Heart left ventricle (tissue), 16 donors: ENCODE results near the gene TCHP. TPM values are rescaled to one million over a fixed set of nuclear protein-coding genes. Genes with fewer than 3 reads are reported as not detected.
A peak's percentile ranks its signal among the peaks of the same experiment; 100 is the strongest.

Source experiments
- ATAC-seq, 4 donors: fragments of 200-7000 bp; cut with Tn5 transposase; one replicate each; pipeline ENCODE4 v1.9.1; 2020 to 2022; ENCODE audit warnings: moderate library complexity in 4 of 4, mild to moderate bottlenecking in 3 of 4, moderate number of reproducible peaks in 1 of 4
- DNase-seq, 5 donors: peaks; one replicate each; pipeline ENCODE4 v3.0.0-alpha.2; 2020
- H3K27ac ChIP-seq, 12 donors: fragments of 200-600 bp; sonication (generic) in 4 of 12; one replicate each; pipeline versions ENCODE4 v1.5.0 to v1.8.0; 2016 to 2022; ENCODE audit warnings: mild to moderate bottlenecking in 2 of 12
- H3K27me3 ChIP-seq, 9 donors: fragments of 200-600 bp; sonication (generic) in 2 of 9; one replicate each; pipeline versions ENCODE4 v1.5.1 to v1.8.0; 2016 to 2022; ENCODE audit warnings: mild to moderate bottlenecking in 3 of 9
- H3K36me3 ChIP-seq, 9 donors: fragments of 200-600 bp; sonication (generic) in 2 of 9; one replicate each; pipeline versions ENCODE4 v1.5.0 to v1.8.0; 2018 to 2022; ENCODE audit warnings: mild to moderate bottlenecking in 2 of 9
- H3K4me1 ChIP-seq, 12 donors: fragments of 200-600 bp; sonication (generic) in 4 of 12; one replicate each; pipeline versions ENCODE4 v1.5.0 to v1.8.0; 2016 to 2022; ENCODE audit warnings: mild to moderate bottlenecking in 3 of 12
- H3K4me3 ChIP-seq, 12 donors: fragments of 200-600 bp; sonication (generic) in 4 of 12; one replicate each; pipeline versions ENCODE4 v1.5.0 to v1.8.0; 2017 to 2022; ENCODE audit warnings: mild to moderate bottlenecking in 9 of 12, moderate library complexity in 4 of 12
- H3K9me3 ChIP-seq, 12 donors: fragments of 200-600 bp; sonication (generic) in 4 of 12; one replicate each; pipeline versions ENCODE4 v1.5.0 to v1.8.0; 2016 to 2022; ENCODE audit warnings: mild to moderate bottlenecking in 1 of 12
- CTCF ChIP-seq, 12 donors: fragments of 200-600 bp; sonication (generic) in 4 of 12; IDR thresholded peaks; one replicate each; pipeline versions ENCODE4 v1.5.0 to v1.8.0; 2018 to 2022; ENCODE audit warnings: antibody characterized with exemption in 12 of 12, mild to moderate bottlenecking in 5 of 12
- POLR2A ChIP-seq, 2 donors: fragments of 450-650 bp; IDR thresholded peaks; one replicate each; pipeline ENCODE4 v1.6.1; 2017; ENCODE audit warnings: antibody characterized with exemption in 2 of 2, mild to moderate bottlenecking in 2 of 2, moderate library complexity in 2 of 2
- WGBS, 4 donors: extraction: QIAGEN DNeasy Blood & Tissue Kit in 2 of 4; methylation state at CpG; one replicate each; pipeline versions ENCODE4 v1.1.5 to v1.1.7; 2013 to 2018; 5-methylcytosine and 5-hydroxymethylcytosine counted together
- intact Hi-C, 10 donors: fragments of 100-400 bp; cut with DNase I; formaldehyde crosslinking; loops; one replicate each; pipeline versions ENCODE4 v1.11.1 to v1.14.2; 2022
- polyA plus RNA-seq, 2 donors: library from polyadenylated mRNA; stranded (reverse); fragments of 200-250 nt; gene quantifications; one replicate each; pipeline ENCODE4 v1.2.3, GENCODE V29; 2013
- total RNA-seq, 9 donors: library from RNA; depleted of rRNA in 2 of 9; stranded (reverse); fragments of >200 nt in 2 of 9; fragmentation: NEBNext Ultra II Directional in 3 of 9; extraction: Animal tissue kit (Norgen Biotek cat#: 25700) in 3 of 9; gene quantifications; one replicate each; pipeline versions ENCODE4 v1.1.0 to v1.2.4, GENCODE V29; 2016 to 2023
- donor health status: ischemic (EF 13 %, LVEDD 7.1; RV severe dilation, severe dysfunction).
- donor health status: healthy with polysubstance abuse.
- donor health status: DM: no; HTN: yes; CAD: no.
- donor health status: DM: no; HTN: no; CAD: no.
- donor health status: ischemic (EF 25% LVEDD 6.9; RV normal size, moderate dysfunction).
- donor health status: ischemic (EF 25% LVEDD 5.7; RV mildly dilated, moderate dysfunction).
- donor health status: healthy.
- donor health status: DM: yes; HTN: yes; CAD: no.
- donor health status: ischemic (EF 35%, LVEDD 5.7; RV mildly dilated, moderate dysfunction).
- donor health status: nonischemic (EF 11% LVEDD 7.7; RV severe dilation, severe dysfunction).
- donor health status: DM: yes; HTN: yes; CAD: no.
- donor health status: PGD.
- donor health status: ischemic (EF 29% LVEDD 5.4; RV normal size, mild dysfunction).
- donor health status: nonischemic (EF 23%, LVEDD 6.1; RV moderate dilation, normal function).

The TCHP gene
- total and polyA plus RNA-seq, 11 donors: 7.4 to 11.7 (median 10.1) TPM

DNA sequence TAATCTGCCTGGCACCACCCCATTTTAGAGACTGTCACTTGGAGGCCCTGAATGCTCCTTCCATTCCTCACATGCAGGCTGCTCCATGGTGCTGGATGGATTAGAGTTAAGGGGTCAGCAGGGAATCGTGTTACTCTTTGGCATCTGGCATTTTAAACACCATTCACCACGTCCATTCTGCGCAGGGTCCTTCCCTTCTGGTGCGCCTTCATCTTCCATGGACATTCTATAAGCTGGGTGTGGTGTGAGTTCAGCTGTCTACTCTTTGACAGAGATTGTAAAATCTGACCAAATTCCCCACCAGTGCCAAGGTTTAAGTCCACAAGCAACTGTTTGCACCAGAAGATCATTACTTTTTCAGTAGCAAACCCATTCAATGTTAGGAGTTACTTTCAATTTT, 48.3 kb downstream of the TCHP start:
- TF ChIP-seq CTCF (IDR thresholded peaks at IDR 0.05) (no peak), POLR2A (IDR thresholded peaks at IDR 0.05) (no peak)
- H3K9me3 ChIP-seq: no peaks in the 10 kb centered on the region
- H3K36me3 ChIP-seq: peaks cover 0 to 94% (median 71%) of the 10 kb centered on the region in 9 donors
- H3K4me1 ChIP-seq: peaks cover 0 to 91% (median 73%) of the 10 kb centered on the region in 12 donors
- ATAC-seq: no peak
- intact Hi-C loops: loop anchor here in 3 of 10 donors (5.0 kb wide), 1 partner anchor 49 kb away; the partner anchor contains the start of genes ANKRD13A (in 3 of the 3) and GIT2 (in 3 of the 3)
- H3K27ac ChIP-seq: peak overlapping the region; percentile 21 to 84 (median 76)
- H3K27me3 ChIP-seq: no peaks in the 10 kb centered on the region
- H3K4me3 ChIP-seq: no peak overlapping the region
- WGBS, 4 donors: 74 to 79% (median 77%) methylated on average over 4 of the region's 4 CpGs
- no peak for DNase-seq

DNA sequence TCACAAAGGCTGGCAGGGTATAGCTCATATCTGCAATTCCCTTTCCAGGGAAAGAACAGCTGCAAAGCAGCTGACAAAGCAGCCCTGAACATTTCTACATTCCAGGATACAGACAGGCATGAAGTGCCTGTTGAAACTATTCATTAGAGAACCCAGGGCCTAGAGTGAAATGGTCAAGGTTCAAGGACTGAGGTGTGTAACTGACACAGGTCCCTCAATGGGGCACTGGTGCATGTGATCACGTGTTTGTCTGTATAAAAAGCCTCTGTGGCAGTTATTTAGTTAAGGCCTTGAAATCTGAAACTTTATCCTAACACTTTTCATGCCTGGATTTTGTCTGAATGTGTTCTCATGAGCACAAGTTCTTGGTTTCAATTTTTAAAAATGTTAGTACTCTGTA, 49.0 kb downstream of the TCHP start:
- no peak for TF ChIP-seq POLR2A (IDR thresholded peaks at IDR 0.05)
- no peak for TF ChIP-seq CTCF (IDR thresholded peaks at IDR 0.05)
- H3K27me3 ChIP-seq: no peaks in the 10 kb centered on the region
- 38 to 50% (median 40%) methylated on average over 1 of the region's 1 CpG for WGBS, 4 donors
- H3K36me3 ChIP-seq: peaks cover 0 to 93% (median 72%) of the 10 kb centered on the region in 9 donors
- no peaks in the 10 kb centered on the region for H3K9me3 ChIP-seq
- H3K4me3 ChIP-seq: no peak overlapping the region
- intact Hi-C loops: loop anchor here in 3 of 10 donors (5.0 kb wide), 1 partner anchor 48 kb away; the partner anchor contains the start of genes ANKRD13A (in 3 of the 3) and GIT2 (in 3 of the 3)
- ATAC-seq: peak; percentile 40 to 76 (median 52)
- H3K27ac ChIP-seq: peak overlapping the region in 11 of 12 donors; percentile 52 to 84 (median 77)
- DNase-seq: peak in 1 of 5 donors; percentile 25
- H3K4me1 ChIP-seq: peaks cover 0 to 91% (median 73%) of the 10 kb centered on the region in 12 donors

DNA sequence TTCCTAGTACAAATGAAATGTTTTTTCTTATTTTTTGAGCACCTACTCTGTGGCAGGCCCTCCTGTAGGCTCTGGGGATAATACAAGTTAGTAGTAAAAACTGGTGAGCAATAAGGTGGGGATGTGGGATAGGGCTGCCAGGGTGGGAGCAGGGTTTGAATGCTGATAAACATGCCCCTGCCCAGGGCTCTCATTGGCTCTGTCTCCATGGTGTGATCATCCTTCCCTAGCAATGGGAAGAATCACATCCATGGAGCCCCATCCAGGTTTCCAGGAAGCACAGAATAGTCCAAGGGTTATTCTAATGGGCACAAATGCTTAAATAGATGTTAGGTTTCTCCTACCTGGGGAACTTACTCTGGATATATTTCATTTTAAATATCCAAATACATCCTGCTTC, 50.6 kb downstream of the TCHP start:
- H3K4me1 ChIP-seq: peaks cover 0 to 77% (median 60%) of the 10 kb centered on the region in 12 donors
- no peak overlapping the region for H3K4me3 ChIP-seq
- H3K27me3 ChIP-seq: no peaks in the 10 kb centered on the region
- peak overlapping the region in 11 of 12 donors; percentile 52 to 84 (median 77) for H3K27ac ChIP-seq
- ATAC-seq (no peak), DNase-seq (no peak)
- no peaks in the 10 kb centered on the region for H3K9me3 ChIP-seq
- H3K36me3 ChIP-seq: peaks cover 0 to 97% (median 82%) of the 10 kb centered on the region in 9 donors
- intact Hi-C loops: no loop called here
- TF ChIP-seq CTCF (IDR thresholded peaks at IDR 0.05) (no peak), POLR2A (IDR thresholded peaks at IDR 0.05) (no peak)

GRCh38 chr12:109951136-109951535, 51.1 kb downstream of the TCHP start:
- no peak for TF ChIP-seq POLR2A (IDR thresholded peaks at IDR 0.05)
- TF ChIP-seq CTCF (IDR thresholded peaks at IDR 0.05): no peak
- intact Hi-C loops: no loop called here
- ATAC-seq: no peak
- no peak for DNase-seq
- WGBS, 4 donors: 49 to 55% (median 53%) methylated on average over 5 of the region's 5 CpGs
- H3K27ac ChIP-seq: peak overlapping the region in 11 of 12 donors; percentile 52 to 84 (median 77)
- H3K4me1 ChIP-seq: peaks cover 0 to 73% (median 60%) of the 10 kb centered on the region in 12 donors
- no peaks in the 10 kb centered on the region for H3K9me3 ChIP-seq
- H3K36me3 ChIP-seq: peaks cover 0 to 99% (median 87%) of the 10 kb centered on the region in 9 donors
- H3K27me3 ChIP-seq: no peaks in the 10 kb centered on the region
- no peak overlapping the region for H3K4me3 ChIP-seq
